ENCODE measurements around the gene MTAP. TPM values are rescaled to one million over a fixed set of nuclear protein-coding genes. Genes with fewer than 3 reads are reported as not detected.

The MTAP gene
- total RNA-seq, 1 experiment from 2014 or later: 102 TPM

- Histone ChIP-seq H3K23me2 (ENCODE audit: insufficient read length, low read depth, low read length, poor library complexity, severe bottlenecking) (peaks cover 4% of the 10 kb centered on the region), H4K20me1 (ENCODE audit: control insufficient read depth, insufficient read depth, insufficient read length) (no peaks in the 10 kb centered on the region), H4K5ac (ENCODE audit: insufficient read length, low read depth, low read length) (no peak overlapping the region), H2BK12ac (ENCODE audit: insufficient read length, low read depth, low read length) (no peak overlapping the region), H2AK5ac (ENCODE audit: insufficient read length, low read length) (no peak overlapping the region), H3K79me1 (ENCODE audit: insufficient read depth, low read depth, low read length, poor library complexity, severe bottlenecking) (no peaks in the 10 kb centered on the region), H3K4me1 (ENCODE audit: insufficient read depth, low read length) (no peaks in the 10 kb centered on the region; the same call in 1 of the 2 replicates), H3K27me3 (ENCODE audit: insufficient read depth, low read length) (peaks cover 82% of the 10 kb centered on the region), H3K9me3 (ENCODE audit: control insufficient read depth, low read depth, low read length) (no peaks in the 10 kb centered on the region), H2BK5ac (ENCODE audit: insufficient read length, low read length) (no peak overlapping the region), H3K4ac (ENCODE audit: low read depth, low read length) (no peak overlapping the region), H3K27ac (ENCODE audit: insufficient read length, low read depth, low read length) (no peak overlapping the region), H2BK20ac (ENCODE audit: low read depth, low read length, poor library complexity, severe bottlenecking) (no peak overlapping the region), H2BK120ac (ENCODE audit: low read depth, low read length, poor library complexity, severe bottlenecking) (no peak overlapping the region), H3K18ac (ENCODE audit: insufficient read length, low read depth, low read length) (no peak overlapping the region), H3K4me2 (ENCODE audit: insufficient read depth, insufficient read length, low read length) (no peak overlapping the region), H3T11ph (ENCODE audit: low read length) (no peak overlapping the region), H3K23ac (ENCODE audit: insufficient read length, low read depth, low read length) (no peak overlapping the region), H2AFZ (ENCODE audit: low read length) (no peak overlapping the region), H4K8ac (replicated peaks; ENCODE audit: insufficient read length, low read depth, low read length) (no peak overlapping the region), H3K79me2 (ENCODE audit: insufficient read depth, low read length) (no peaks in the 10 kb centered on the region), H4K91ac (ENCODE audit: insufficient read length, low read depth, low read length) (no peak overlapping the region), H3K14ac (ENCODE audit: insufficient read depth, low read length) (no peak overlapping the region), H2BK15ac (ENCODE audit: low read depth, low read length) (no peak overlapping the region), H3K56ac (ENCODE audit: insufficient read length, low read depth, low read length) (no peak overlapping the region), H3K9ac (ENCODE audit: extremely low read depth, insufficient read length, low read length) (no peak overlapping the region)
- H3K27ac Mint-ChIP-seq: no peak overlapping the region
- DNase-seq: peak; percentile 50
- H3K4me3 Mint-ChIP-seq: no peak overlapping the region
- peaks cover 0 to 3% (median 0%) of the 10 kb centered on the region in 3 experiments; a peak in 2 of 7 replicates for H3K36me3 Mint-ChIP-seq (ENCODE audit: insufficient read depth in 1 of 3, low read depth in 3 of 3)
- TF ChIP-seq, protein P1, sequence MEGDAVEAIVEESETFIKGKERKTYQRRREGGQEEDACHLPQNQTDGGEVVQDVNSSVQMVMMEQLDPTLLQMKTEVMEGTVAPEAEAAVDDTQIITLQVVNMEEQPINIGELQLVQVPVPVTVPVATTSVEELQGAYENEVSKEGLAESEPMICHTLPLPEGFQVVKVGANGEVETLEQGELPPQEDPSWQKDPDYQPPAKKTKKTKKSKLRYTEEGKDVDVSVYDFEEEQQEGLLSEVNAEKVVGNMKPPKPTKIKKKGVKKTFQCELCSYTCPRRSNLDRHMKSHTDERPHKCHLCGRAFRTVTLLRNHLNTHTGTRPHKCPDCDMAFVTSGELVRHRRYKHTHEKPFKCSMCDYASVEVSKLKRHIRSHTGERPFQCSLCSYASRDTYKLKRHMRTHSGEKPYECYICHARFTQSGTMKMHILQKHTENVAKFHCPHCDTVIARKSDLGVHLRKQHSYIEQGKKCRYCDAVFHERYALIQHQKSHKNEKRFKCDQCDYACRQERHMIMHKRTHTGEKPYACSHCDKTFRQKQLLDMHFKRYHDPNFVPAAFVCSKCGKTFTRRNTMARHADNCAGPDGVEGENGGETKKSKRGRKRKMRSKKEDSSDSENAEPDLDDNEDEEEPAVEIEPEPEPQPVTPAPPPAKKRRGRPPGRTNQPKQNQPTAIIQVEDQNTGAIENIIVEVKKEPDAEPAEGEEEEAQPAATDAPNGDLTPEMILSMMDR (conservative IDR thresholded peaks at IDR 0.05): no peak
- WGBS (ENCODE audit: extremely low coverage, insufficient read length, low lambda C conversion rate): no CpG with 5 or more reads among the region's 19 CpGs
- peaks cover 35 to 51% of the 10 kb centered on the region in 2 experiments for H3K4me1 Mint-ChIP-seq
- peaks cover 12 to 13% of the 10 kb centered on the region in 2 experiments for H3K9me3 Mint-ChIP-seq
- H3K27me3 Mint-ChIP-seq (ENCODE audit: low read depth): peaks cover 99% of the 10 kb centered on the region
These were observed 164.7 kb downstream of the MTAP start for GRCh38 chr9:21967169-21967568.

All from H9 (cell line).